IMR-90 (cell line): ENCODE results near the gene PPFIBP2. TPM values are rescaled to one million over a fixed set of nuclear protein-coding genes. Genes with fewer than 3 reads are reported as not detected.

ENCODE experiments used
- ATAC-seq: fragments of 200-7000 bp; cut with Tn5 transposase; 2 replicates; pipeline ENCODE4 v1.9.1; 2020; ENCODE audit warnings: low read depth, mild to moderate bottlenecking, moderate library complexity
- BruUV-seq: library from RNA; stranded (reverse); fragments of 400-500 nt; replicated peaks from 2 replicates; lab custom pipeline; 2021; lab: Mats Ljungman, UMichigan
- CTCF ChIA-PET: fragments of 300-600 bp; formaldehyde crosslinking; extraction: SDS; loops from one replicate; lab custom pipeline; 2021; ENCODE audit warnings: antibody characterized with exemption; lab: Yijun Ruan, JAX
- POLR2A ChIA-PET: fragments of 300-600 bp; sonication (Branson Sonifier 250); formaldehyde crosslinking; loops from one replicate; lab custom pipeline; 2022; ENCODE audit warnings: antibody characterized with exemption; ENCODE audit not compliant: unreplicated experiment; lab: Charles Lee
- DNase-seq: peaks from one replicate; pipeline ENCODE4 v3.0.0; 2013
- H2AFZ ChIP-seq: replicated peaks from 2 replicates; pipeline ENCODE3; 2013; ENCODE audit warnings: low read length, mild to moderate bottlenecking; ENCODE audit not compliant: poor library complexity
- H2AK5ac ChIP-seq: 2 replicates; pipeline ENCODE4 v1.6.1; 2013; ENCODE audit warnings: low read depth, low read length, inconsistent platforms
- H2AK9ac ChIP-seq: replicated peaks from 2 replicates; pipeline ENCODE3; 2013; ENCODE audit warnings: mild to moderate bottlenecking, low read depth, low read length, moderate library complexity; ENCODE audit not compliant: poor library complexity
- H2BK120ac ChIP-seq: 2 replicates; pipeline ENCODE4 v1.6.1; 2013; ENCODE audit warnings: low read depth, low read length, inconsistent platforms
- H2BK15ac ChIP-seq: 3 replicates; pipeline ENCODE4 v1.6.1; 2013; ENCODE audit warnings: low read depth, low read length, inconsistent platforms
- H2BK20ac ChIP-seq: 2 replicates; pipeline ENCODE4 v1.6.1; 2013; ENCODE audit warnings: low read depth, mild to moderate bottlenecking, inconsistent platforms, low read length, moderate library complexity
- H2BK5ac ChIP-seq: 2 replicates; pipeline ENCODE4 v1.6.1; 2013; ENCODE audit warnings: mild to moderate bottlenecking, low read depth, low read length, inconsistent platforms; ENCODE audit not compliant: poor library complexity, severe bottlenecking
- H3K14ac ChIP-seq: replicated peaks from 2 replicates; pipeline ENCODE4 v1.6.1; 2013; ENCODE audit warnings: low read depth, low read length, inconsistent platforms
- H3K18ac ChIP-seq: 2 replicates; pipeline ENCODE4 v1.6.1; 2013; ENCODE audit warnings: low read depth, low read length, control low read depth
- H3K23ac ChIP-seq: 2 replicates; pipeline ENCODE4 v1.6.1; 2013; ENCODE audit warnings: low read depth, low read length, inconsistent platforms
- H3K27ac ChIP-seq: 2 replicates; pipeline ENCODE4 v1.5.1; 2013; ENCODE audit warnings: mild to moderate bottlenecking, control low read depth, low read length; ENCODE audit not compliant: insufficient read depth
- H3K27me3 ChIP-seq: 2 replicates; pipeline ENCODE4 v1.6.1; 2013; ENCODE audit warnings: low read length; ENCODE audit not compliant: control insufficient read depth, insufficient read depth
- H3K36me3 ChIP-seq: 2 replicates; pipeline ENCODE4 v1.6.1; 2013; ENCODE audit warnings: low read length, mixed read lengths; ENCODE audit not compliant: control insufficient read depth, insufficient read depth
- H3K4ac ChIP-seq: 2 replicates; pipeline ENCODE4 v1.6.1; 2013; ENCODE audit warnings: low read depth, low read length, inconsistent platforms
- H3K4me1 ChIP-seq: 2 replicates; pipeline ENCODE4 v1.6.1; 2013; ENCODE audit warnings: low read length, mixed read lengths; ENCODE audit not compliant: control insufficient read depth, insufficient read depth
- H3K4me2 ChIP-seq: 2 replicates; pipeline ENCODE4 v1.6.1; 2013; ENCODE audit warnings: low read depth, mild to moderate bottlenecking, control low read depth, low read length, moderate library complexity
- H3K4me3 ChIP-seq: 2 replicates; pipeline ENCODE4 v1.5.1; 2013; ENCODE audit warnings: low read depth, mild to moderate bottlenecking, control low read depth, low read length, moderate library complexity; ENCODE audit not compliant: insufficient read depth
- H3K56ac ChIP-seq: 2 replicates; pipeline ENCODE4 v1.6.1; 2013; ENCODE audit warnings: low read length, inconsistent platforms; ENCODE audit not compliant: insufficient read depth; ENCODE audit errors: extremely low read depth
- H3K79me1 ChIP-seq, 2 experiments: 2 replicates each; pipeline ENCODE4 v1.6.1; 2013; ENCODE audit warnings: low read length in 2 of 2, inconsistent platforms in 1 of 2, low read depth in 1 of 2
- H3K9ac ChIP-seq: 2 replicates; pipeline ENCODE4 v1.6.1; 2013; ENCODE audit warnings: low read depth, low read length, control low read depth
- H3K9me1 ChIP-seq: 2 replicates; pipeline ENCODE4 v1.6.1; 2013; ENCODE audit warnings: low read length, inconsistent platforms; ENCODE audit not compliant: insufficient read depth
- H3K9me3 ChIP-seq: 2 replicates; pipeline ENCODE4 v1.6.1; 2013; ENCODE audit warnings: low read length; ENCODE audit not compliant: control insufficient read depth, insufficient read depth
- H4K20me1 ChIP-seq: 2 replicates; pipeline ENCODE4 v1.6.1; 2013; ENCODE audit warnings: low read length, inconsistent platforms; ENCODE audit not compliant: insufficient read depth
- H4K5ac ChIP-seq: 2 replicates; pipeline ENCODE4 v1.6.1; 2013; ENCODE audit warnings: mild to moderate bottlenecking, low read depth, low read length, control low read depth
- H4K8ac ChIP-seq, 2 experiments: 2 replicates each; pipeline ENCODE4 v1.6.1; 2013; ENCODE audit warnings: low read depth in 2 of 2, low read length in 2 of 2, control low read depth in 1 of 2, inconsistent platforms in 1 of 2
- H4K91ac ChIP-seq: 2 replicates; pipeline ENCODE4 v1.6.1; 2013; ENCODE audit warnings: low read depth, low read length, inconsistent platforms; ENCODE audit not compliant: insufficient read depth
- CEBPB ChIP-seq: IDR thresholded peaks from 2 replicates; pipeline ENCODE4 v1.6.1; 2012; ENCODE audit warnings: low read depth, low read length, improper control_type of control experiment
- MAFK ChIP-seq: IDR thresholded peaks from 2 replicates; pipeline ENCODE4 v1.6.1; 2012; ENCODE audit warnings: low read depth, low read length, improper control_type of control experiment
- MAZ ChIP-seq: IDR thresholded peaks from 2 replicates; pipeline ENCODE4 v1.6.1; 2012; ENCODE audit warnings: low read depth, mild to moderate bottlenecking, low read length, improper control_type of control experiment, moderate library complexity, borderline replicate concordance
- MXI1 ChIP-seq: IDR thresholded peaks from 2 replicates; pipeline ENCODE4 v1.6.1; 2012; ENCODE audit warnings: low read depth, mild to moderate bottlenecking, low read length, moderate library complexity, borderline replicate concordance
- RAD21 ChIP-seq: IDR thresholded peaks from 2 replicates; pipeline ENCODE4 v1.6.1; 2012; ENCODE audit warnings: low read length, improper control_type of control experiment
- RCOR1 ChIP-seq: IDR thresholded peaks from 2 replicates; pipeline ENCODE4 v1.6.1; 2012; ENCODE audit warnings: mild to moderate bottlenecking, low read length, improper control_type of control experiment; ENCODE audit not compliant: insufficient replicate concordance
- WGBS, 2 experiments: methylation state at CpG; one replicate each; pipeline versions ENCODE4 v1.1.5 to v1.1.7; 2013; ENCODE audit warnings: missing lambda C conversion rate in 2 of 2; ENCODE audit not compliant: insufficient read length in 1 of 2; ENCODE audit errors: extremely low coverage in 2 of 2; 5-methylcytosine and 5-hydroxymethylcytosine counted together
- dilution Hi-C: fragments of 300-500 bp; cut with HindIII; formaldehyde crosslinking; loops from one replicate; pipeline ENCODE4 v1.14.3; 2018; ENCODE audit warnings: low sequenced_read_pairs; ENCODE audit not compliant: unreplicated experiment
- in situ Hi-C: fragments of 300-500 bp; cut with MboI; formaldehyde crosslinking; loops from 3 replicates; pipeline ENCODE4 v1.14.3; 2019; ENCODE audit warnings: low sequenced_read_pairs, inconsistent platforms, mixed read lengths
- intact Hi-C: fragments of 100-400 bp; cut with micrococcal nuclease; formaldehyde crosslinking; loops from 2 replicates; pipeline ENCODE4 v1.10.0; 2022
- polyA plus RNA-seq, 3 experiments: library from polyadenylated mRNA; depleted of rRNA; stranded (reverse); fragments of >200 nt; gene quantifications; 2 replicates each; pipeline ENCODE4 v1.2.3, GENCODE V29; 2012; ENCODE audit warnings: low replicate concordance in 1 of 3
- total RNA-seq: library from RNA; depleted of rRNA; stranded (reverse); fragments of >200 nt; gene quantifications from 2 replicates; pipeline ENCODE4 v1.2.3, GENCODE V29; 2012

PPFIBP2 gene
- total and polyA plus RNA-seq, 2 of the 4 experiments (the other 2 are of a cell fraction): 6.0 to 11.8 TPM

DNA sequence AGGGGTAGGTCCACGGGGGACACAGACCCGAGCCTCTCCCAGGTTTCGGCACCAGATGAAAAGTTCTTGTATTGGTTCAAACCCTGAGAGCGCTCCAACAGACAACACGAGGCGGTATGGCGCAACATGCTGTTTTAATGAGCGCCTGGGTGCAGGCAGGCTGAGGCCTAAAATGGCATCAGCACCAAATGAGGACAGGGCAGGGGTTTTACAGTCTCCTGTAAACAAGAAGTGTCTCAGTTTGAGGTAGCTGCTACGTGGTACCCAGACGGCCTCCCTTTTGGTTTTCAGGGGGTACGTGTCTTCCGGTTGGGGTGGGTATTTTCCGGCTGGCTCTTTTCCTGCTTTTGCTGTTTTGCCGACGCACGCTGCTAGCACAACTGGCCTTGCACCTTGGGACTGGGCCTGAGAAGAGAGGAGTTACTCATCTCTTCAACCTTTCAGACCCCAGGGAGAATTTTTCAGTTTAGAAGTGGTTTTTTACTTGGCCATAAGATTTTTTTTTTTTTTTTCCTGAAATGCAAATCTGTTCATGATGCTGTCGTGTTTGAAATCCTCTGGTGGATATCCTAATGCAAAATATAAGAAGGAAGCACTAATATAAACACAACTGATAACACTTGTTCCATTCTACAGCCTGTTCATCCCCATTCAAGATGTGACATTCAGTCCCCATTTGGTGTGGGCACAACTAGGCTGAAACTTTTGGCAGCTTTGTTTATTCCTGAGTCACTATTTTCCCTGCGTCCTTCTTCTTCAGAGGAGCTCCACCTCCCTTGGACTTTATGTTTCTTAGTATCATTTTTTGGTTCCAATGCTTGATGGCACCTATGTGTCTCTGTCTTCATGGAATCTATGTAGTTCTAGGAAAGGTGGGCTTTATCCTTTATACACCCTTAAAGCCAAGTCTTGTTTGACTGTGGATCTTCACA, 6.5 kb downstream of the PPFIBP2 start:
- H2BK15ac ChIP-seq: no peak overlapping the region
- TF ChIP-seq MXI1: no peak
- no peak for TF ChIP-seq RAD21
- no peak for TF ChIP-seq RCOR1
- TF ChIP-seq MAFK: no peak
- no peak for TF ChIP-seq MAZ
- 0 out of 2 replicates have a peak, but pooled peaks have one; percentile 9 for TF ChIP-seq CEBPB
- no peak overlapping the region for H3K4me3 ChIP-seq
- H4K8ac ChIP-seq: no peak overlapping the region
- no peak for DNase-seq
- no peak for ATAC-seq
- POLR2A ChIA-PET: no interaction called here
- no peaks in the 10 kb centered on the region for H4K20me1 ChIP-seq
- no peak overlapping the region for H3K4ac ChIP-seq
- no peak overlapping the region for H4K91ac ChIP-seq
- no peak overlapping the region for H3K14ac ChIP-seq
- no peak overlapping the region for H2AFZ ChIP-seq
- H3K9me1 ChIP-seq: no peaks in the 10 kb centered on the region; the same call in 1 of the 2 replicates
- no peak overlapping the region for H2AK5ac ChIP-seq
- H3K18ac ChIP-seq: no peak overlapping the region
- H3K9me3 ChIP-seq: no peaks in the 10 kb centered on the region
- H2BK120ac ChIP-seq: no peak overlapping the region
- no peaks in the 10 kb centered on the region for H3K36me3 ChIP-seq
- no peak overlapping the region for H2BK5ac ChIP-seq
- H2AK9ac ChIP-seq: no peak overlapping the region
- CTCF ChIA-PET: interaction anchor here (0.5 kb wide), 1 partner anchor 78 kb away, joined by 3 read pairs; no protein-coding TSS in a partner anchor
- H3K79me1 ChIP-seq: no peaks in the 10 kb centered on the region
- intact Hi-C loops (no loop called here), in situ Hi-C loops (no loop called here), dilution Hi-C loops (no loop called here)
- no peak overlapping the region for H4K5ac ChIP-seq
- H3K56ac ChIP-seq: no peak overlapping the region
- H3K4me2 ChIP-seq: no peak overlapping the region
- H3K23ac ChIP-seq: no peak overlapping the region
- BruUV-seq: no TSS peak
- no peak overlapping the region for H3K27ac ChIP-seq
- peaks cover 22% of the 10 kb centered on the region for H3K27me3 ChIP-seq
- no peak overlapping the region for H2BK20ac ChIP-seq
- 73% methylated on average over 8 of the region's 18 CpGs; no CpG with 5 or more reads in 1 of the 2 experiments for WGBS, 2 experiments
- no peak overlapping the region for H3K9ac ChIP-seq
- no peaks in the 10 kb centered on the region for H3K4me1 ChIP-seq
